Mammary epithelial cell (primary cell): Measurements from ENCODE around the gene UVRAG.

Experiments
- EZH2 ChIP-seq: IDR thresholded peaks from 2 replicates; pipeline ENCODE4 v1.6.1; 2012; ENCODE audit warnings: low read length, inconsistent platforms, borderline replicate concordance
- TF ChIP-seq, protein P1 (sequence below), 2 donors: IDR thresholded peaks in 1 of 2; conservative IDR thresholded peaks in 1 of 2; 2 replicates each; pipeline ENCODE4 v1.5.1; 2011 to 2012; ENCODE audit warnings: inconsistent platforms in 2 of 2, low read length in 2 of 2, mild to moderate bottlenecking in 2 of 2, control low read depth in 1 of 2, low read depth in 1 of 2; ENCODE audit not compliant: insufficient read depth in 1 of 2; ENCODE audit errors: extremely low read depth in 1 of 2

DNA sequence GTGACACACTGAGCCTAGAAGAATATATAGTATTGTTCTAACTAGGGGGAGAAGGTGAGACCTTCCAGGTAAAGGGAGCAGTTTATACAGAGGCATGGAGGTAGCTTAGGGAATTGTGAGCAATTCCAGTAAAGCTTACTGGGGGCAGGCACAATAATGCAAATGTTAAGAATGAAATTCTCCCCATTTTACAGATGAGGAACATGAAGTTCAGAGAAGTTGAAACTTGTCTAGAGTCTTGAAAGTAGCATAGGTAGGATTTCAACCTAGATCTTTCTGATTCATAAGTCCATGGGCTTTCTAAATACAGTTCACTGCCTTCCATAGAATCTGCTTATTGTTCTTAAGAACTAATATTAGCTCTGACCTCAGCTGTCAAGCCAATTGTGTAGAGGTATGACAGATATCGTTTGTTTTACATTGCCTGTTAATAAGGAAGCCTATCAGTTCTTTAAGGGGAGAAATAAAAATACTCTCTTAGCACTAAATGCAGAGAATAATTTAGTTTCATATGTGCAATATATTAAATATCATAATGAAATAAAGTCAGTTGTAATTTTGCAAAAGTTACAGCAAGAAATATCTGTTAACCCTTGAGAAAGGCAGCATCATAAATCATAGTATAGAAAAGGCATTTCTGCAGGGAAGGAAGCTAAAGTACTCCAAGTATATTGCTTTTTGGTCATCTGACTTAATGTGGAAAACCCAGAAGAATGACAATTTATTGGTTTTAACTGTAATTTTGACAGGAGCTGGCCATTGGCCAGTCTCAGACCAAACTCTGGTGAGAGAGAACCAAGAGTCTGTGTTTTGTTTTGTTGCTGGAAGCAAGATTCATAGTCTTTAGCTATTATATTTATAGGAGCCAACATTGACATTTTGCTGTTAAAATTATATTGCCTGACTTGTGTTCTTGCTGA, 181.8 kb downstream of the UVRAG start:
- TF ChIP-seq, protein P1, sequence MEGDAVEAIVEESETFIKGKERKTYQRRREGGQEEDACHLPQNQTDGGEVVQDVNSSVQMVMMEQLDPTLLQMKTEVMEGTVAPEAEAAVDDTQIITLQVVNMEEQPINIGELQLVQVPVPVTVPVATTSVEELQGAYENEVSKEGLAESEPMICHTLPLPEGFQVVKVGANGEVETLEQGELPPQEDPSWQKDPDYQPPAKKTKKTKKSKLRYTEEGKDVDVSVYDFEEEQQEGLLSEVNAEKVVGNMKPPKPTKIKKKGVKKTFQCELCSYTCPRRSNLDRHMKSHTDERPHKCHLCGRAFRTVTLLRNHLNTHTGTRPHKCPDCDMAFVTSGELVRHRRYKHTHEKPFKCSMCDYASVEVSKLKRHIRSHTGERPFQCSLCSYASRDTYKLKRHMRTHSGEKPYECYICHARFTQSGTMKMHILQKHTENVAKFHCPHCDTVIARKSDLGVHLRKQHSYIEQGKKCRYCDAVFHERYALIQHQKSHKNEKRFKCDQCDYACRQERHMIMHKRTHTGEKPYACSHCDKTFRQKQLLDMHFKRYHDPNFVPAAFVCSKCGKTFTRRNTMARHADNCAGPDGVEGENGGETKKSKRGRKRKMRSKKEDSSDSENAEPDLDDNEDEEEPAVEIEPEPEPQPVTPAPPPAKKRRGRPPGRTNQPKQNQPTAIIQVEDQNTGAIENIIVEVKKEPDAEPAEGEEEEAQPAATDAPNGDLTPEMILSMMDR (conservative IDR thresholded peaks at IDR 0.05 in 1 of 2, IDR thresholded peaks at IDR 0.05 in 1 of 2; ENCODE audit: extremely low read depth in 1 of 2, insufficient read depth in 1 of 2, low read depth in 1 of 2, low read length in 2 of 2), result no peak
- TF ChIP-seq EZH2, result no peak
